Measurements from ENCODE around the gene ASB15. TPM values are rescaled to one million over a fixed set of nuclear protein-coding genes. Genes with fewer than 3 reads are reported as not detected.

ASB15 gene
- total and polyA plus RNA-seq, 2 of the 13 experiments (the other 11 are each of a cell fraction or from before 2014, with no cell fraction given): not detected

- Histone ChIP-seq H3K9ac (ENCODE audit: insufficient read depth, low read depth, low read length) (no peak overlapping the region), H4K20me1 (ENCODE audit: insufficient read depth, low read length) (no peaks in the 10 kb centered on the region), H3K4me1 (ENCODE audit: insufficient read depth, low read length) (peaks cover 15% of the 10 kb centered on the region), H3K4me2 (ENCODE audit: low read depth, low read length) (no peak overlapping the region), H3K79me2 (ENCODE audit: insufficient read depth, low read length) (no peaks in the 10 kb centered on the region), H3K27me3 (ENCODE audit: control insufficient read depth in 1 of 2, insufficient read depth in 2 of 2, low read length in 2 of 2) (no peaks in the 10 kb centered on the region), H2AFZ (ENCODE audit: low read length) (no peak overlapping the region), H3K4me3 (replicated peaks in 1 of 3; ENCODE audit: insufficient read depth in 1 of 3, low read depth in 2 of 3, low read length in 3 of 3) (no peak overlapping the region), H3K36me3 (replicated peaks in 1 of 2; ENCODE audit: control insufficient read depth in 1 of 2, insufficient read depth in 2 of 2, low read length in 2 of 2) (no peaks in the 10 kb centered on the region), H3K27ac (ENCODE audit: extremely low read length, insufficient read depth, low read length) (no peak overlapping the region), H3K9me3 (ENCODE audit: low read length) (no peaks in the 10 kb centered on the region)
- BruUV-seq (replicated peaks): no TSS peak
- TF ChIP-seq AGO2 (optimal IDR thresholded peaks at IDR 0.05; ENCODE audit: low read depth, low read length) (no peak), GATA4 (IDR thresholded peaks at IDR 0.05; ENCODE audit: borderline replicate concordance, low read depth) (no peak), SATB2 (CRISPR knock-in tag; IDR thresholded peaks at IDR 0.05) (no peak), ZNF567 (CRISPR knock-in tag; IDR thresholded peaks at IDR 0.05; ENCODE audit: borderline replicate concordance) (no peak), BRD4 (CRISPR knock-in tag; IDR thresholded peaks at IDR 0.05) (no peak), MEIS2 (CRISPR knock-in tag; IDR thresholded peaks at IDR 0.05) (no peak), ZFYVE20 (CRISPR knock-in tag; IDR thresholded peaks at IDR 0.05; ENCODE audit: borderline replicate concordance, low read depth) (no peak), SMARCE1 (IDR thresholded peaks at IDR 0.05; ENCODE audit: borderline replicate concordance) (no peak), ARID3A (IDR thresholded peaks at IDR 0.05; ENCODE audit: low read depth, low read length) (no peak), YEATS4 (CRISPR knock-in tag; IDR thresholded peaks at IDR 0.05; ENCODE audit: borderline replicate concordance) (no peak), ZNF678 (CRISPR knock-in tag; IDR thresholded peaks at IDR 0.05) (no peak), ZNF879 (CRISPR knock-in tag; IDR thresholded peaks at IDR 0.05) (no peak)
- TF ChIP-seq, protein P1, sequence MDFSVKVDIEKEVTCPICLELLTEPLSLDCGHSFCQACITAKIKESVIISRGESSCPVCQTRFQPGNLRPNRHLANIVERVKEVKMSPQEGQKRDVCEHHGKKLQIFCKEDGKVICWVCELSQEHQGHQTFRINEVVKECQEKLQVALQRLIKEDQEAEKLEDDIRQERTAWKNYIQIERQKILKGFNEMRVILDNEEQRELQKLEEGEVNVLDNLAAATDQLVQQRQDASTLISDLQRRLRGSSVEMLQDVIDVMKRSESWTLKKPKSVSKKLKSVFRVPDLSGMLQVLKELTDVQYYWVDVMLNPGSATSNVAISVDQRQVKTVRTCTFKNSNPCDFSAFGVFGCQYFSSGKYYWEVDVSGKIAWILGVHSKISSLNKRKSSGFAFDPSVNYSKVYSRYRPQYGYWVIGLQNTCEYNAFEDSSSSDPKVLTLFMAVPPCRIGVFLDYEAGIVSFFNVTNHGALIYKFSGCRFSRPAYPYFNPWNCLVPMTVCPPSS (IDR thresholded peaks at IDR 0.05): no peak
- POLR2A ChIA-PET: no interaction called here
- DNase-seq (ENCODE audit: low spot score) (no peak), FAIRE-seq (no peak), ATAC-seq (no peak)
- CTCF ChIA-PET (ENCODE audit: low intra/inter-chr PET ratio, low total read pairs): no interaction called here
- WGBS (ENCODE audit: low lambda C conversion rate): 47% methylated on average over 7 of the region's 7 CpGs
- in situ Hi-C loops (cut with HindIII; ENCODE audit: extremely low pct_ligation_motif_present, low pct_unique_long_range_greater_than_20kb) (no loop called here), intact Hi-C loops (cut with micrococcal nuclease; ENCODE audit: unreplicated experiment) (no loop called here)
These were observed 45.6 kb downstream of the ASB15 start for GRCh38 chr7:123647106-123647730.
